ENCODE data around the gene ZNF280A.

GRCh38 chr22:22553735-22554586 is 33.9 kb upstream of the ZNF280A start:
- TF ChIP-seq CTCF (IDR thresholded peaks at IDR 0.05) = no peak
- no peak for TF ChIP-seq POLR2A (IDR thresholded peaks at IDR 0.05)

All from ovary (tissue), 3 donors.